WI38 (cell line): ENCODE measurements around the gene RPS3.

ENCODE experiments used
- H3K4me3 ChIP-seq: 2 replicates; pipeline ENCODE4 v1.5.1; 2011; ENCODE audit warnings: low read depth, mild to moderate bottlenecking, control low read depth, low read length
- CTCF ChIP-seq: IDR thresholded peaks from 2 replicates; pipeline ENCODE4 v1.5.1; 2012; ENCODE audit warnings: low read depth, mild to moderate bottlenecking, control low read depth, low read length

The RPS3 gene

GRCh38 chr11:75422248-75423231 lies 23.2 kb downstream of the RPS3 start:
- TF ChIP-seq CTCF = no peak
- no peak overlapping the region for H3K4me3 ChIP-seq

GRCh38 chr11:75423721-75424120 lies 24.4 kb downstream of the RPS3 start:
- TF ChIP-seq CTCF = no peak
- no peak overlapping the region for H3K4me3 ChIP-seq

GRCh38 chr11:75424396-75424795 lies 25.1 kb downstream of the RPS3 start:
- TF ChIP-seq CTCF = no peak

GRCh38 chr11:75425422-75425821 lies 26.1 kb downstream of the RPS3 start:
- 0 out of 2 replicates have a peak, but pooled peaks have one; percentile 11 for TF ChIP-seq CTCF

More at GRCh38 chr11:75424396-75424795, 25.1 kb downstream of the RPS3 start:
- H3K4me3 ChIP-seq = no peak overlapping the region

GRCh38 chr11:75426720-75427086 lies 27.4 kb downstream of the RPS3 start:
- H3K4me3 ChIP-seq = no peak overlapping the region
- no peak for TF ChIP-seq CTCF

More at GRCh38 chr11:75425422-75425821, 26.1 kb downstream of the RPS3 start:
- H3K4me3 ChIP-seq = no peak overlapping the region

GRCh38 chr11:75427181-75427580 lies 27.9 kb downstream of the RPS3 start:
- no peak overlapping the region for H3K4me3 ChIP-seq
- no peak for TF ChIP-seq CTCF

- H3K4me3 ChIP-seq = no peak overlapping the region
- no peak for TF ChIP-seq CTCF
These were observed 29.0 kb downstream of the RPS3 start for GRCh38 chr11:75428281-75428724.
